Islet precursor cell (in vitro differentiated cells): ENCODE results near the gene RABEPK.
"Not testable (repeated sequence)": the region's sequence is repeated elsewhere in the genome, so short reads cannot be mapped to it uniquely, and the experiment has no call there.

ENCODE experiments used
- DNase-seq: peaks from one replicate; pipeline ENCODE4 v3.0.0-alpha.2; 2018

The RABEPK gene

GRCh38 chr9:125255781-125256391, 55.5 kb downstream of the RABEPK start:
- no peak for DNase-seq

GRCh38 chr9:125258160-125258785, 57.9 kb downstream of the RABEPK start:
- no peak for DNase-seq

GRCh38 chr9:125258832-125259534, 58.6 kb downstream of the RABEPK start:
- DNase-seq: no peak

- no peak for DNase-seq
Measured at GRCh38 chr9:125260561-125260960, 60.2 kb downstream of the RABEPK start.

- DNase-seq: peak; percentile 98
Measured at GRCh38 chr9:125261501-125262293, 61.4 kb downstream of the RABEPK start, which contains the start of gene GAPVD1. Gene GAPVD1 (plus strand): TSS chr9:125261826. CDS start chr9:125298922, 37,096 bp downstream.

GRCh38 chr9:125262294-125262991, 62.1 kb downstream of the RABEPK start:
- DNase-seq: no peak

GRCh38 chr9:125264068-125264467, 63.7 kb downstream of the RABEPK start:
- DNase-seq: not testable (repeated sequence)

- DNase-seq: no peak
Measured at GRCh38 chr9:125268394-125269013, 68.2 kb downstream of the RABEPK start.

GRCh38 chr9:125269014-125269397, 68.7 kb downstream of the RABEPK start:
- no peak for DNase-seq

- no peak for DNase-seq
Measured at GRCh38 chr9:125271081-125271480, 70.7 kb downstream of the RABEPK start.

- no peak for DNase-seq
Measured at GRCh38 chr9:125272697-125273096, 72.4 kb downstream of the RABEPK start.

GRCh38 chr9:125276771-125277170, 76.4 kb downstream of the RABEPK start:
- DNase-seq: no peak

- no peak for DNase-seq
Measured at GRCh38 chr9:125277411-125277810, 77.1 kb downstream of the RABEPK start.

- no peak for DNase-seq
Measured at GRCh38 chr9:125280945-125281344, 80.6 kb downstream of the RABEPK start.
